Naive thymus-derived CD4-positive, alpha-beta T cell (primary cell): ENCODE data around the gene CCL17. TPM values are rescaled to one million over a fixed set of nuclear protein-coding genes. Genes with fewer than 3 reads are reported as not detected.
A peak's percentile ranks its signal among the peaks of the same experiment; 100 is the strongest.

Experiments
- ATAC-seq: fragments of 150-1000 bp; cut with Tn5 transposase; 2 replicates; pipeline ENCODE4 v1.10.0; 2021; ENCODE audit warnings: mild to moderate bottlenecking, moderate library complexity
- CTCF ChIA-PET: fragments of 350-600 bp; sonication (Branson Sonifier 250); formaldehyde crosslinking; loops from one replicate; lab custom pipeline; 2021; ENCODE audit warnings: antibody characterized with exemption; lab: Charles Lee
- POLR2A ChIA-PET: fragments of 350-600 bp; sonication (Branson Sonifier 250); formaldehyde crosslinking; loops from one replicate; lab custom pipeline; 2021; ENCODE audit warnings: antibody characterized with exemption, inconsistent platforms; lab: Charles Lee
- DNase-seq, 9 donors: peaks; one replicate each; pipeline versions ENCODE4 v3.0.0 to v3.0.0-alpha.2; 2020 to 2022; ENCODE audit warnings: mixed read lengths in 1 of 9
- H3K27ac ChIP-seq: one replicate; pipeline ENCODE4 v1.7.0; 2013; ENCODE audit warnings: mild to moderate bottlenecking, low read depth, low read length, moderate library complexity
- H3K27me3 ChIP-seq, 2 donors: one replicate each; pipeline ENCODE4 v1.7.0; 2013; ENCODE audit warnings: low read length in 2 of 2, mild to moderate bottlenecking in 2 of 2, moderate library complexity in 2 of 2; ENCODE audit not compliant: control insufficient read depth in 2 of 2, insufficient read depth in 2 of 2
- H3K36me3 ChIP-seq, 3 experiments: 1 replicate in 2 of 3; 2 replicates in 1 of 3; pipeline ENCODE4 v1.7.0; 2013; ENCODE audit warnings: low read length in 3 of 3, mild to moderate bottlenecking in 3 of 3, moderate library complexity in 1 of 3; ENCODE audit not compliant: insufficient read depth in 3 of 3, control insufficient read depth in 2 of 3
- H3K4me1 ChIP-seq, 2 donors: one replicate each; pipeline ENCODE4 v1.7.0; 2013; ENCODE audit warnings: low read length in 2 of 2, mild to moderate bottlenecking in 2 of 2, moderate library complexity in 1 of 2; ENCODE audit not compliant: control insufficient read depth in 2 of 2, insufficient read depth in 2 of 2
- H3K4me3 ChIP-seq: 2 replicates; pipeline ENCODE4 v1.7.0; 2013; ENCODE audit warnings: mild to moderate bottlenecking, low read length
- H3K9me3 ChIP-seq, 3 experiments: 1 replicate in 2 of 3; 2 replicates in 1 of 3; pipeline ENCODE4 v1.7.0; 2013; ENCODE audit warnings: low read length in 3 of 3; ENCODE audit not compliant: control insufficient read depth in 2 of 3
- H3K27ac Mint-ChIP-seq, 9 donors: one replicate each; pipeline ENCODE4 v1.8.0; 2020 to 2022; ENCODE audit warnings: mixed read lengths in 9 of 9, mild to moderate bottlenecking in 8 of 9, moderate library complexity in 5 of 9, inconsistent platforms in 2 of 9
- H3K27me3 Mint-ChIP-seq, 5 donors: one replicate each; pipeline ENCODE4 v1.8.0; 2021 to 2022; ENCODE audit warnings: mixed read lengths in 5 of 5, mild to moderate bottlenecking in 1 of 5
- H3K36me3 Mint-ChIP-seq, 5 donors: one replicate each; pipeline ENCODE4 v1.8.0; 2020 to 2022; ENCODE audit warnings: mixed read lengths in 5 of 5, mild to moderate bottlenecking in 3 of 5, inconsistent platforms in 1 of 5
- H3K4me1 Mint-ChIP-seq, 7 donors: one replicate each; pipeline ENCODE4 v1.8.0; 2020 to 2022; ENCODE audit warnings: mixed read lengths in 7 of 7, mild to moderate bottlenecking in 3 of 7, inconsistent platforms in 1 of 7
- H3K4me3 Mint-ChIP-seq, 10 donors: one replicate each; pipeline ENCODE4 v1.8.0; 2020 to 2022; ENCODE audit warnings: mild to moderate bottlenecking in 10 of 10, mixed read lengths in 10 of 10, moderate library complexity in 6 of 10, inconsistent platforms in 2 of 10
- H3K9me3 Mint-ChIP-seq, 11 donors: one replicate each; pipeline ENCODE4 v1.8.0; 2020 to 2022; ENCODE audit warnings: mixed read lengths in 11 of 11, mild to moderate bottlenecking in 4 of 11, inconsistent platforms in 1 of 11, moderate library complexity in 1 of 11
- intact Hi-C, 2 donors: fragments of 100-400 bp; cut with micrococcal nuclease; formaldehyde crosslinking; loops; one replicate each; pipeline ENCODE4 v1.15.1; 2023
- polyA plus RNA-seq, 2 donors: library from polyadenylated mRNA; unstranded; fragments of 300-500 nt; fragmentation: Illumina TruSeq; gene quantifications; one replicate each; pipeline ENCODE4 v1.2.3, GENCODE V29; 2021
- total RNA-seq, 6 experiments: library from RNA in 5 of 6; stranded (reverse) in 5 of 6; gene quantifications; 1 replicate in 5 of 6; 2 replicates in 1 of 6; pipeline ENCODE4 v1.2.3 and lab custom pipeline; 2021 to 2026

CCL17 gene
- total and polyA plus RNA-seq, 7 experiments from 2014 or later, result 0.60 TPM; not detected in 6

DNA sequence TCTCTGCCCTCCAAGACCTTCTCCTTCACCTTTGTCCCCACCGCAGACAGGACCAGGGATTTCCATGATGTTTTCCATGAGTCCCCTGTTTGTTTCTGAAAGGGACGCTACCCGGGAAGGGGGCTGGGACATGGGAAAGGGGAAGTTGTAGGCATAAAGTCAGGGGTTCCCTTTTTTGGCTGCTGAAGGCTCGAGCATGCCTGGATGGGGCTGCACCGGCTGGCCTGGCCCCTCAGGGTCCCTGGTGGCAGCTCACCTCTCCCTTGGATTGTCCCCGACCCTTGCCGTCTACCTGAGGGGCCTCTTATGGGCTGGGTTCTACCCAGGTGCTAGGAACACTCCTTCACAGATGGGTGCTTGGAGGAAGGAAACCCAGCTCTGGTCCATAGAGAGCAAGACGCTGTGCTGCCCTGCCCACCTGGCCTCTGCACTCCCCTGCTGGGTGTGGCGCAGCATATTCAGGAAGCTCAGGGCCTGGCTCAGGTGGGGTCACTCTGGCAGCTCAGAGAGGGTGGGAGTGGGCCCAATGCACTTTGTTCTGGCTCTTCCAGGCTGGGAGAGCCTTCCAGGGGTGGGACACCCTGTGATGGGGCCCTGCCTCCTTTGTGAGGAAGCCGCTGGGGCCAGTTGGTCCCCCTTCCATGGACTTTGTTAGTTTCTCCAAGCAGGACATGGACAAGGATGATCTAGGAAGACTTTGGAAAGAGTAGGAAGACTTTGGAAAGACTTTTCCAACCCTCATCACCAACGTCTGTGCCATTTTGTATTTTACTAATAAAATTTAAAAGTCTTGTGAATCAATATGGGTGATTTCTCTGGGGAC is 20.1 kb upstream of the CCL17 start:
- no peaks in the 10 kb centered on the region for H3K27me3 Mint-ChIP-seq
- H3K36me3 ChIP-seq, result no peaks in the 10 kb centered on the region
- DNase-seq, result no peak
- no peak overlapping the region for H3K4me3 ChIP-seq
- H3K36me3 Mint-ChIP-seq, result no peaks in the 10 kb centered on the region
- no peaks in the 10 kb centered on the region for H3K27me3 ChIP-seq
- H3K4me1 ChIP-seq, result no peaks in the 10 kb centered on the region
- H3K9me3 Mint-ChIP-seq, result no peaks in the 10 kb centered on the region
- no peaks in the 10 kb centered on the region for H3K9me3 ChIP-seq
- no peak overlapping the region for H3K27ac ChIP-seq
- intact Hi-C loops, result no loop called here
- H3K4me1 Mint-ChIP-seq, result peaks cover 0 to 9% (median 0%) of the 10 kb centered on the region in 7 donors
- peak; percentile 63 for ATAC-seq
- POLR2A ChIA-PET, result no interaction called here
- no peak overlapping the region for H3K27ac Mint-ChIP-seq
- no peak overlapping the region for H3K4me3 Mint-ChIP-seq
- CTCF ChIA-PET, result no interaction called here

- ChIA-PET CTCF (no interaction called here), POLR2A (no interaction called here)
- Mint-ChIP-seq H3K9me3 (no peaks in the 10 kb centered on the region), H3K36me3 (no peaks in the 10 kb centered on the region), H3K27me3 (no peaks in the 10 kb centered on the region), H3K4me3 (no peak overlapping the region), H3K4me1 (peaks cover 0 to 9% (median 0%) of the 10 kb centered on the region in 7 donors), H3K27ac (no peak overlapping the region)
- Histone ChIP-seq H3K27me3 (no peaks in the 10 kb centered on the region), H3K9me3 (no peaks in the 10 kb centered on the region), H3K4me3 (no peak overlapping the region), H3K27ac (no peak overlapping the region), H3K4me1 (no peaks in the 10 kb centered on the region), H3K36me3 (no peaks in the 10 kb centered on the region)
- ATAC-seq (no peak), DNase-seq (no peak)
- intact Hi-C loops, result no loop called here
Observed at GRCh38 chr16:57385083-57385482, 19.5 kb upstream of the CCL17 start.

GRCh38 chr16:57386381-57386951 is 18.1 kb upstream of the CCL17 start:
- H3K27ac ChIP-seq, result no peak overlapping the region
- Mint-ChIP-seq H3K9me3 (no peaks in the 10 kb centered on the region), H3K36me3 (no peaks in the 10 kb centered on the region), H3K4me1 (peaks cover 0 to 5% (median 0%) of the 10 kb centered on the region in 7 donors), H3K27ac (no peak overlapping the region), H3K27me3 (peaks cover 0 to 4% (median 0%) of the 10 kb centered on the region in 5 donors), H3K4me3 (no peak overlapping the region)
- no peaks in the 10 kb centered on the region for H3K27me3 ChIP-seq
- CTCF ChIA-PET, result no interaction called here
- H3K36me3 ChIP-seq, result no peaks in the 10 kb centered on the region
- DNase-seq, result no peak
- ATAC-seq, result no peak
- H3K9me3 ChIP-seq, result no peaks in the 10 kb centered on the region
- no peak overlapping the region for H3K4me3 ChIP-seq
- no peaks in the 10 kb centered on the region for H3K4me1 ChIP-seq
- intact Hi-C loops, result no loop called here
- POLR2A ChIA-PET, result no interaction called here

DNA sequence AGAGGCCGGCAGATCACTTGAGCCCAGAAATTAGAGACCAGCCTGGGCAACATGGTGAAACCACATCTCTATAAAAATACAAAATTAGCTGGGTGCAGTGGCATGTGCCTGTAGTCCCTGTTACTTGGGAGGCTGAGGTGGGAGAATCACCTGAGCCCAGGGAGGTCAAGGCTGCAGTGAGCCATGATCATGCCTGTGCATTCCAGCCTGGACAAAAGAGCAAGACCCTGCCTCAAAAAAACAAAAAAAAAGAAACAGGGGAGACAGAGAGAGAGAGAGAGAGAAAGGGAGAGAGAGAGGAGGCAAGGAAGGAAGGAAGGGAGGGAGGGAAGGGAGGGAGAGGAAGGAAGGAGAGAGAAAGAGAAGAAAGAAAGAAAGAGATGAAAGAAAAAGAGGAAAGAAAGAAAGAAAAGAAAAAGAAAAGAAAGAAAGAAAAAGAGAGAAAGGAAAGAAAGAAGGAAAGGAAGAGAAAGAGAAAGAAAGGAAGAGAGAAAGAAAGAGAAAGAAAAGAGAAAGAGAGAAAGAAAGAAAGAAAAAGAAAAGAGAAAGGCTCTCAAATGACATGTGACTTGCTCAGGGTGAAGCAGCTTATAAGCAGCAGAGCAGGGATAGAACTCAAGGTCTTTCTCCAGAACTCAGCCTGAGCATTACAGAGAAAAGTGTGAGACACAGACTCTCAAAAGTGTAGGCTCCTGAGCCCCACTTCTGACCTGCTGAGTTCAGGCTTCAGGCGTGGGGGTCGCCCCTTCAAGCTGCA is 16.8 kb upstream of the CCL17 start:
- no peak for ATAC-seq
- peaks cover 0 to 4% (median 0%) of the 10 kb centered on the region in 7 donors for H3K4me1 Mint-ChIP-seq
- no peaks in the 10 kb centered on the region for H3K36me3 Mint-ChIP-seq
- H3K27me3 ChIP-seq, result no peaks in the 10 kb centered on the region
- H3K36me3 ChIP-seq, result no peaks in the 10 kb centered on the region
- H3K4me3 ChIP-seq, result no peak overlapping the region
- H3K27me3 Mint-ChIP-seq, result peaks cover 0 to 9% (median 0%) of the 10 kb centered on the region in 5 donors
- H3K4me3 Mint-ChIP-seq, result no peak overlapping the region
- no peaks in the 10 kb centered on the region for H3K4me1 ChIP-seq
- H3K9me3 Mint-ChIP-seq, result no peaks in the 10 kb centered on the region
- no peak overlapping the region for H3K27ac ChIP-seq
- DNase-seq, result no peak
- H3K27ac Mint-ChIP-seq, result no peak overlapping the region
- intact Hi-C loops, result no loop called here
- CTCF ChIA-PET, result no interaction called here
- no peaks in the 10 kb centered on the region for H3K9me3 ChIP-seq
- POLR2A ChIA-PET, result no interaction called here

DNA sequence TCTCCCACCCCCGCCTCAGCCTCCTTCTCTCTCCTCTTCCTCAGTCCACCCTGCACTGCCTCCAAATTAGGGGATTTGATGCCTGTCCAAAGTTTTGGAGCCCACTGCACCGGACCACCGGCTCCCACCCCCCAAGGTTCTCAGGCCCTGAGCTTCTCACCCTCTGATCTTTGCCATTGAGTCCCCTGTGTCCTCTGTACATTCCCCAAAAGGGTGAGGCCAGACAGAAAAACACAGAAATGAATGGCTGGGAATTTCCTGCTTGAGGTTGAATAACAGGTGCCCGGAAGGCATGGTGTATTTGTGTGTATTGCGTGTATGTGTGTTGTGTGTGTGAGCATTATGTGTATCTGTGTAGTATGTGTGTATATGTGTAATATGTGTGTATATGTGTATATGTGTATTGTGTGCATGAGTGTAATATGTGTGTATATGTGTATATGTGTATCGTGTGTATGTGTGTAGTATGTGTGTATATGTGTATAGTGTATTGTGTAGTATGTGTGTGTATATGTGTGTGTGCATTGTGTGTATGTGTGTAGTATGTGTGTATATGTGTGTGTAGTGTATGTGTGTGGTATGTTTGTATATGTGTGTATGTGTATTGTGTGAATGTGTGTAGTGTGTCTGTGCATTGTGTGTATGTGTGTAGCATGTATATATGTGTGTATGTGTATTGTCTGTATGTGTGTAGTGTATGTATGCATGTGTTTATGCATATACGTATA is 16.0 kb upstream of the CCL17 start:
- Histone ChIP-seq H3K4me3 (no peak overlapping the region), H3K27ac (no peak overlapping the region), H3K27me3 (no peaks in the 10 kb centered on the region), H3K9me3 (no peaks in the 10 kb centered on the region), H3K36me3 (no peaks in the 10 kb centered on the region), H3K4me1 (no peaks in the 10 kb centered on the region)
- peaks cover 0 to 9% (median 0%) of the 10 kb centered on the region in 5 donors for H3K27me3 Mint-ChIP-seq
- no peaks in the 10 kb centered on the region for H3K9me3 Mint-ChIP-seq
- intact Hi-C loops, result no loop called here
- DNase-seq (no peak), ATAC-seq (peak; percentile 18)
- H3K4me3 Mint-ChIP-seq, result no peak overlapping the region
- no peak overlapping the region for H3K27ac Mint-ChIP-seq
- peaks cover 0 to 4% (median 0%) of the 10 kb centered on the region in 7 donors for H3K4me1 Mint-ChIP-seq
- CTCF ChIA-PET, result no interaction called here
- POLR2A ChIA-PET, result no interaction called here
- H3K36me3 Mint-ChIP-seq, result no peaks in the 10 kb centered on the region

GRCh38 chr16:57389087-57389468 is 15.5 kb upstream of the CCL17 start:
- ATAC-seq (peak; percentile 20), DNase-seq (no peak)
- POLR2A ChIA-PET, result no interaction called here
- H3K4me1 Mint-ChIP-seq, result peaks cover 0 to 4% (median 0%) of the 10 kb centered on the region in 7 donors
- no peak overlapping the region for H3K27ac ChIP-seq
- H3K9me3 Mint-ChIP-seq, result no peaks in the 10 kb centered on the region
- CTCF ChIA-PET, result no interaction called here
- H3K4me3 ChIP-seq, result no peak overlapping the region
- H3K36me3 ChIP-seq, result no peaks in the 10 kb centered on the region
- no peak overlapping the region for H3K27ac Mint-ChIP-seq
- no peaks in the 10 kb centered on the region for H3K36me3 Mint-ChIP-seq
- H3K27me3 ChIP-seq, result no peaks in the 10 kb centered on the region
- intact Hi-C loops, result no loop called here
- H3K4me1 ChIP-seq, result no peaks in the 10 kb centered on the region
- peaks cover 0 to 9% (median 0%) of the 10 kb centered on the region in 5 donors for H3K27me3 Mint-ChIP-seq
- no peaks in the 10 kb centered on the region for H3K9me3 ChIP-seq
- H3K4me3 Mint-ChIP-seq, result no peak overlapping the region
